Tibial nerve (tissue), 4 donors: ENCODE data around the gene CCT6B.

Source experiments
- CTCF ChIP-seq, 5 experiments: fragments of 200-600 bp in 3 of 5; fragments of 450-650 bp in 2 of 5; sonication (generic) in 3 of 5; IDR thresholded peaks; one replicate each; pipeline ENCODE4 v1.5.1; 2016 to 2019; ENCODE audit warnings: antibody characterized with exemption in 5 of 5, mild to moderate bottlenecking in 3 of 5, moderate library complexity in 2 of 5
- EP300 ChIP-seq, 2 donors: sonication (generic); formaldehyde crosslinking; IDR thresholded peaks; one replicate each; pipeline ENCODE4 v1.6.1; 2017; ENCODE audit warnings: antibody characterized with exemption in 2 of 2, mild to moderate bottlenecking in 1 of 2

- TF ChIP-seq CTCF (IDR thresholded peaks at IDR 0.05) (no peak), EP300 (IDR thresholded peaks at IDR 0.05) (no peak)
Measured at GRCh38 chr17:34991606-34992005, 30.3 kb upstream of the CCT6B start.
